ENCODE results near the gene RNF208.
A peak's percentile ranks its signal among the peaks of the same experiment; 100 is the strongest.

RNF208 gene

DNA sequence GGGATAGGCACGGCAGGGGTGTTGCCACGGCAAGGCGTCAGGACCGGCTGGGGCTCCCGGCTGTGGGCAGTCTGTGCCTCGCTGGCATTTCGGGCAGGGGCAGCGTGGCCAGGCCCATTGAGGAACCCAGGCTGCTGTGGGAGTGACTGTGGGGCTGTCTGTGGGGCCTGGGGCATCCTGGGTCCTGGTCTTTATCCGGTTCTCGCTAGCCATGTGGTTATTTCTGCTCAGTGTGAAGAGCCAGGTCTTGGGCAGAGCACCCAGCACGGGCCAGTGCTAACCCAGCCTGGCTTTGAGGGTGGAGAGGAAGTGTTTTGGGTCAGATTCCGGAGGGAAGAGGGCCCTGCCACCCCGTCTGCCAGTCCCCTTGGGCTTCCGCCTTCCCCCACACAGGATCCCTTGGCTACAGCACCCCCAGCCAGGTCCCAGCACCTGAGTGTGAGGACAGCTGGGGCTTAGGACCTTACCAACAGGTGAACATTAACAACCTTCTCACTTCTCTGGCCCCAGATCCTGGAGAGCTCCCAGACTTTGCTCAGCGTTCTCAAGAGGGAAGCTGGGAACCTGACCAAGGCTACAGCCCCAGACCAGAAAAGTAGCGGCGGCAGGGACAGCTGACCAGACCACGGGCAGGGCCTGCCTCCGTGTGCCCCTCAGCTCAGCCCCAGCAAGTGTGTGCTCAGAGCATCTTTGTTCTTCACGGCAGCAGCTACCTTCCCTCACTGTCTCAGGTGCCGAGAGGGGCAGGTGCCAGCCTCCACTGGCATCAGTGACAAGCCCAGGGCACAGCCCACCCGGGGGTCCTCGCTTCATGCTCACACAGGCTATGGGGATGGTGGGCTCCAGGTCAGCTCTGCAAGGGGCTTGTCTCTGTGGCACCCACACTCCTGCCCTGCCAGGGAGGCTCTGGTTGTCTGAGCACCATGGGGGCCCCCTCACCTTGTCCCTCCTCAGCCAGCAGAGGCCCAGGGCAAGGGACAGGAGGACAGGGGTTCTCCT is 32.4 kb downstream of the RNF208 start:
- H3F3A ChIP-seq (ENCODE audit: low read depth): peaks cover 8% of the 10 kb centered on the region; the same call in 1 of the 2 replicates
- no peaks in the 10 kb centered on the region for H3K27me3 ChIP-seq (ENCODE audit: insufficient read depth, low read length, poor library complexity, severe bottlenecking)
- H4K20me1 ChIP-seq (ENCODE audit: insufficient read depth, low read length, poor library complexity, severe bottlenecking): peaks cover 26% of the 10 kb centered on the region
- peaks cover 20% of the 10 kb centered on the region for H3K4me1 ChIP-seq (ENCODE audit: insufficient read depth, low read length, poor library complexity, severe bottlenecking)
- H2AFZ ChIP-seq (ENCODE audit: low read length): no peak overlapping the region
- peaks cover 60% of the 10 kb centered on the region for H3K79me2 ChIP-seq (ENCODE audit: insufficient read depth, low read length)
- peak overlapping the region; percentile 88 for H3K9ac ChIP-seq (ENCODE audit: low read depth, low read length, poor library complexity, severe bottlenecking)
- H3K9me3 ChIP-seq (ENCODE audit: insufficient read depth, low read depth, low read length): no peaks in the 10 kb centered on the region
- H3K4me2 ChIP-seq (ENCODE audit: low read depth, low read length, poor library complexity, severe bottlenecking): peak overlapping the region; percentile 99
- H3K36me3 ChIP-seq (ENCODE audit: insufficient read depth, low read length): peaks cover 7% of the 10 kb centered on the region; the same call in 1 of the 2 replicates
- H3K9me2 ChIP-seq (replicated peaks; ENCODE audit: low read depth, low read length): no peaks in the 10 kb centered on the region
- peak overlapping the region; percentile 96 for H3K4me3 ChIP-seq (ENCODE audit: low read length, poor library complexity, severe bottlenecking)
- TF ChIP-seq EZH2phosphoT487 (IDR thresholded peaks at IDR 0.05; ENCODE audit: borderline replicate concordance): no peak
- TF ChIP-seq, protein P1, sequence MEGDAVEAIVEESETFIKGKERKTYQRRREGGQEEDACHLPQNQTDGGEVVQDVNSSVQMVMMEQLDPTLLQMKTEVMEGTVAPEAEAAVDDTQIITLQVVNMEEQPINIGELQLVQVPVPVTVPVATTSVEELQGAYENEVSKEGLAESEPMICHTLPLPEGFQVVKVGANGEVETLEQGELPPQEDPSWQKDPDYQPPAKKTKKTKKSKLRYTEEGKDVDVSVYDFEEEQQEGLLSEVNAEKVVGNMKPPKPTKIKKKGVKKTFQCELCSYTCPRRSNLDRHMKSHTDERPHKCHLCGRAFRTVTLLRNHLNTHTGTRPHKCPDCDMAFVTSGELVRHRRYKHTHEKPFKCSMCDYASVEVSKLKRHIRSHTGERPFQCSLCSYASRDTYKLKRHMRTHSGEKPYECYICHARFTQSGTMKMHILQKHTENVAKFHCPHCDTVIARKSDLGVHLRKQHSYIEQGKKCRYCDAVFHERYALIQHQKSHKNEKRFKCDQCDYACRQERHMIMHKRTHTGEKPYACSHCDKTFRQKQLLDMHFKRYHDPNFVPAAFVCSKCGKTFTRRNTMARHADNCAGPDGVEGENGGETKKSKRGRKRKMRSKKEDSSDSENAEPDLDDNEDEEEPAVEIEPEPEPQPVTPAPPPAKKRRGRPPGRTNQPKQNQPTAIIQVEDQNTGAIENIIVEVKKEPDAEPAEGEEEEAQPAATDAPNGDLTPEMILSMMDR (conservative IDR thresholded peaks at IDR 0.05; ENCODE audit: low read length): no peak

DNA sequence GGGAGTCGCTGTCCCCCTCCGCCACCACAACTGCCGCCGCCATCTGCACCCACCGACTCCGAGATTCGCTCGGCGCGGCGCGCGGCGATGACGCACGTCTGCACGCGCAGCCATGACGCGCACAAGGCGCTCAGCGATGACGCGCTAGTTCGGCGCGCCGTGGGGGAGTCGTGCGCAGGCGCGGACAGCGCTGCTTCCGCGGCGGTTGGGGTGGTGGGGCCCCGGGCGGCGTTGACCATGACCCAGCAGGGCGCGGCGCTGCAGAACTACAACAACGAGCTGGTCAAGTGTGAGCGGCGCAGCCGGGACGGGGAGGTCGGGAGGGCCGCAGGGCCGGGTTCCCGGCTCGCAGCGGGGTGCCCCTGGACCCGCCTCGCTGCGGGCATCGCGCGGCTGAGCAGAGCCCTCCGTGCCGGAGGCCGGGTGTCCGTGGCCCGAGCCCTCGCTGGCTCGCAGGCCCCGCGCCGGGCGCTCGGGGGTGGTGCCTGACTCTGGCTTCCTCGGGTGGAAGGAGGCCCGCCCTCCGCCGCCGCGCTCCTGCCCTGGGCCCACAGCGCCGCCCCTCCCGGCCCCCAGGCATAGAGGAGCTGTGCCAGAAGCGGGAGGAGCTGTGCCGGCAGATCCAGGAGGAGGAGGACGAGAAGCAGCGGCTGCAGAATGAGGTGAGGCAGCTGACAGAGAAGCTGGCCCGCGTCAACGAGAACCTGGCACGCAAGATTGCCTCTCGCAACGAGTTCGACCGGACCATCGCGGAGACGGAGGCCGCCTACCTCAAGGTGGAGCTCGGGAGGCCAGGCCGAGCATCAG is 33.3 kb downstream of the RNF208 start, which contains the start of the genes ANAPC2 and SSNA1:
TSS of gene ANAPC2 (minus strand) at position 71 of the 807 bp plus-strand sequence. CDS start at position 43, 28 bp downstream.
TSS of gene SSNA1 (plus strand) at position 187 of the 807 bp plus-strand sequence. CDS start at position 238, 51 bp downstream.
- peak within 1 kb of the TSS; percentile 88 for H3K9ac ChIP-seq (ENCODE audit: low read depth, low read length, poor library complexity, severe bottlenecking)
- no peak for TF ChIP-seq EZH2phosphoT487 (IDR thresholded peaks at IDR 0.05; ENCODE audit: borderline replicate concordance)
- TF ChIP-seq, protein P1 (conservative IDR thresholded peaks at IDR 0.05; ENCODE audit: low read length): peak; percentile 50
- peak within 1 kb of the TSS; percentile 80 for H2AFZ ChIP-seq (ENCODE audit: low read length)
- peaks cover 26% of the 10 kb centered on the region for H4K20me1 ChIP-seq (ENCODE audit: insufficient read depth, low read length, poor library complexity, severe bottlenecking)
- H3K4me1 ChIP-seq (ENCODE audit: insufficient read depth, low read length, poor library complexity, severe bottlenecking): peaks cover 20% of the 10 kb centered on the region
- peak within 1 kb of the TSS; percentile 96 for H3K4me3 ChIP-seq (ENCODE audit: low read length, poor library complexity, severe bottlenecking)
- no peaks in the 10 kb centered on the region for H3K27me3 ChIP-seq (ENCODE audit: insufficient read depth, low read length, poor library complexity, severe bottlenecking)
- H3K4me2 ChIP-seq (ENCODE audit: low read depth, low read length, poor library complexity, severe bottlenecking): peak within 1 kb of the TSS; percentile 99
- peaks cover 7% of the 10 kb centered on the region; the same call in 1 of the 2 replicates for H3K36me3 ChIP-seq (ENCODE audit: insufficient read depth, low read length)
- H3K79me2 ChIP-seq (ENCODE audit: insufficient read depth, low read length): peaks cover 55% of the 10 kb centered on the region
- no peaks in the 10 kb centered on the region for H3K9me3 ChIP-seq (ENCODE audit: insufficient read depth, low read depth, low read length)
- H3K9me2 ChIP-seq (replicated peaks; ENCODE audit: low read depth, low read length): no peaks in the 10 kb centered on the region
- H3F3A ChIP-seq (ENCODE audit: low read depth): peaks cover 8% of the 10 kb centered on the region; the same call in 1 of the 2 replicates

DNA sequence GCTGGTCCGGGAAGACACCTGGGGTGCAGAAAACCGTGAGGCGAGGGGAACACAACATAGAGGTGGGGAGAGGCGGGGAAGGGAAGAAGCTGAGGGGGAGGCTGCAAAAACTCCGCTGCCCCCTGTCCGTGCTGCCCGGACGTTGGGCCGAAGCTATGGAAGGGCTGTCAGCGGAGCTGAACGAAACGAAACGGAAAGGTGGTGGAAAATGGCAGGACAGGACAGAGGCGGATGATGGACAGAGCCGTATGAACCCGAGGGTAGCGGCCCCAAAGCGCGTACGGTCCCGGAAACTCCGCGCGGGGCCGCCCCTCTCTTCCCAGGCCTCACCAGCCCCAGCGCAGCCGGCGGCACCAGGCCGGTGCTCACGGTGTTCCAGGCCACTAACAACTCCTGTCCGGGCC is 34.0 kb downstream of the RNF208 start:
- no peaks in the 10 kb centered on the region for H3K27me3 ChIP-seq (ENCODE audit: insufficient read depth, low read length, poor library complexity, severe bottlenecking)
- no peaks in the 10 kb centered on the region for H3K9me3 ChIP-seq (ENCODE audit: insufficient read depth, low read depth, low read length)
- H3K4me3 ChIP-seq (ENCODE audit: low read length, poor library complexity, severe bottlenecking): peak overlapping the region; percentile 96
- H2AFZ ChIP-seq (ENCODE audit: low read length): peak overlapping the region; percentile 80
- no peak for TF ChIP-seq EZH2phosphoT487 (IDR thresholded peaks at IDR 0.05; ENCODE audit: borderline replicate concordance)
- TF ChIP-seq, protein P1 (conservative IDR thresholded peaks at IDR 0.05; ENCODE audit: low read length): no peak
- peak overlapping the region; percentile 91 for H3K4me2 ChIP-seq (ENCODE audit: low read depth, low read length, poor library complexity, severe bottlenecking)
- H3K36me3 ChIP-seq (ENCODE audit: insufficient read depth, low read length): peaks cover 12% of the 10 kb centered on the region; the same call in 1 of the 2 replicates
- H3K9me2 ChIP-seq (replicated peaks; ENCODE audit: low read depth, low read length): no peaks in the 10 kb centered on the region
- peak overlapping the region; percentile 88 for H3K9ac ChIP-seq (ENCODE audit: low read depth, low read length, poor library complexity, severe bottlenecking)
- peaks cover 8% of the 10 kb centered on the region; the same call in 1 of the 2 replicates for H3F3A ChIP-seq (ENCODE audit: low read depth)
- peaks cover 55% of the 10 kb centered on the region for H3K79me2 ChIP-seq (ENCODE audit: insufficient read depth, low read length)
- H3K4me1 ChIP-seq (ENCODE audit: insufficient read depth, low read length, poor library complexity, severe bottlenecking): peaks cover 20% of the 10 kb centered on the region
- peaks cover 26% of the 10 kb centered on the region for H4K20me1 ChIP-seq (ENCODE audit: insufficient read depth, low read length, poor library complexity, severe bottlenecking)
